Gastrocnemius medialis (tissue), 4 donors: ENCODE results near the gene DCTD. TPM values are rescaled to one million over a fixed set of nuclear protein-coding genes. Genes with fewer than 3 reads are reported as not detected.

Experiments used
- ATAC-seq, 2 donors: fragments of 150-250 bp; one replicate each; pipeline ENCODE4 v1.9.1; 2016
- DNase-seq, 2 donors: peaks; one replicate each; pipeline ENCODE4 v3.0.0-alpha.2; 2019
- H3K27ac ChIP-seq, 4 donors: fragments of 200-600 bp; sonication (generic); 1 replicate in 1 of 4; 2 replicates in 3 of 4; pipeline ENCODE4 v1.5.1; 2016 to 2018; ENCODE audit warnings: mild to moderate bottlenecking in 2 of 4, moderate library complexity in 1 of 4
- H3K27me3 ChIP-seq, 3 donors: fragments of 200-600 bp; sonication (generic) in 2 of 3; 1 replicate in 1 of 3; 2 replicates in 2 of 3; pipeline versions ENCODE4 v1.5.1 to v1.6.0; 2016 to 2019; ENCODE audit warnings: mild to moderate bottlenecking in 1 of 3, moderate library complexity in 1 of 3
- H3K36me3 ChIP-seq, 2 donors: fragments of 200-600 bp; sonication (generic) in 1 of 2; one replicate each; pipeline ENCODE4 v1.5.1; 2017 to 2018
- H3K4me1 ChIP-seq, 2 donors: fragments of 200-600 bp; sonication (generic) in 1 of 2; one replicate each; pipeline ENCODE4 v1.5.1; 2016 to 2017; ENCODE audit warnings: mild to moderate bottlenecking in 2 of 2
- H3K4me3 ChIP-seq, 4 donors: fragments of 200-600 bp; sonication (generic) in 3 of 4; 1 replicate in 1 of 4; 2 replicates in 3 of 4; pipeline ENCODE4 v1.5.1; 2016 to 2019; ENCODE audit warnings: mild to moderate bottlenecking in 2 of 4
- H3K9me3 ChIP-seq, 3 donors: fragments of 200-600 bp; sonication (generic) in 2 of 3; 1 replicate in 1 of 3; 2 replicates in 2 of 3; pipeline ENCODE4 v1.5.1; 2016 to 2019
- CTCF ChIP-seq, 5 experiments: fragments of 450-650 bp in 3 of 5; fragments of 200-600 bp in 2 of 5; sonication (generic) in 2 of 5; IDR thresholded peaks in 4 of 5; conservative IDR thresholded peaks in 1 of 5; 1 replicate in 4 of 5; 2 replicates in 1 of 5; pipeline ENCODE4 v1.5.1; 2016 to 2019; ENCODE audit warnings: antibody characterized with exemption in 5 of 5, mild to moderate bottlenecking in 3 of 5, moderate library complexity in 3 of 5
- POLR2A ChIP-seq, 2 donors: fragments of 450-650 bp; IDR thresholded peaks; one replicate each; pipeline ENCODE4 v1.6.1; 2017; ENCODE audit warnings: antibody characterized with exemption in 2 of 2, mild to moderate bottlenecking in 2 of 2, moderate library complexity in 2 of 2
- in situ Hi-C, 4 donors: fragments of 200-750 bp; cut with MboI; loops; one replicate each; pipeline versions ENCODE4 v1.15.0 to v1.8.0; 2017; ENCODE audit warnings: low sequenced_read_pairs in 4 of 4
- intact Hi-C: fragments of 100-400 bp; cut with DNase I; formaldehyde crosslinking; loops from one replicate; pipeline ENCODE4 v1.15.1; 2023; ENCODE audit warnings: low total_unique reads
- total RNA-seq, 4 donors: library from RNA; depleted of rRNA; stranded (reverse); fragments of >200 nt; gene quantifications; one replicate each; pipeline versions ENCODE4 v1.1.0 to v1.2.3, GENCODE V29; 2016

Gene DCTD
- total RNA-seq, 4 donors from 2014 or later = 32.2 to 48.2 (median 39.1) TPM

- intact Hi-C loops (no loop called here), in situ Hi-C loops (no loop called here)
- no peaks in the 10 kb centered on the region for H3K36me3 ChIP-seq
- H3K4me1 ChIP-seq = no peaks in the 10 kb centered on the region
- no peak overlapping the region for H3K27ac ChIP-seq
- DNase-seq = no peak
- no peaks in the 10 kb centered on the region for H3K9me3 ChIP-seq
- H3K27me3 ChIP-seq = no peaks in the 10 kb centered on the region
- no peak overlapping the region for H3K4me3 ChIP-seq
- no peak for ATAC-seq
- no peak for TF ChIP-seq POLR2A (IDR thresholded peaks at IDR 0.05)
- no peak for TF ChIP-seq CTCF (IDR thresholded peaks at IDR 0.05 in 4 of 5, conservative IDR thresholded peaks at IDR 0.05 in 1 of 5)
These were observed 44.3 kb downstream of the DCTD start for GRCh38 chr4:182872886-182873285.

DNA sequence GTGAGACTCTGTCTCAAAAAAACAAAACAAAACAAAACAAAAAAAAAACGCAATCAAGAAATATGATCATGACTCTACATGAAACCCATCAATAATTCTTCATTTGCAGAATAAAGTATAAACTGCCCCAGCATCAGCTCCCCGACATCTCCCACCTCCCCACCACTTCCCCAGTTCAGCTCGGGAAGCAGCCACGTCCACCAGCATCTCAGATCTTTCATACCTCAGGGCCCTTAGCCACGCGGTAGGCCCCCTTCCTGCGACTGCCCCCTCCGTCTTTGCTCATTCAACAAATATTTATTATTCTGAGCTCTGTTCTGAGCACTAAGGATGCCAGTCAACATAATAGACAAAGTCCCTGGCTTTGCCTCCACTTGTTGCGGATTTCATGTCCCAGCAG, 45.6 kb downstream of the DCTD start:
- intact Hi-C loops = no loop called here

GRCh38 chr4:182869697-182870096, 47.5 kb downstream of the DCTD start:
- ATAC-seq (no peak), DNase-seq (no peak)
- Histone ChIP-seq H3K27me3 (no peaks in the 10 kb centered on the region), H3K27ac (no peak overlapping the region), H3K9me3 (no peaks in the 10 kb centered on the region), H3K4me1 (no peaks in the 10 kb centered on the region), H3K36me3 (no peaks in the 10 kb centered on the region), H3K4me3 (no peak overlapping the region)
- intact Hi-C loops (no loop called here), in situ Hi-C loops (no loop called here)
- no peak for TF ChIP-seq CTCF (IDR thresholded peaks at IDR 0.05 in 4 of 5, conservative IDR thresholded peaks at IDR 0.05 in 1 of 5)

More for the DNA sequence above, 45.6 kb downstream of the DCTD start:
- no peaks in the 10 kb centered on the region for H3K4me1 ChIP-seq
- TF ChIP-seq POLR2A (IDR thresholded peaks at IDR 0.05) (no peak), CTCF (IDR thresholded peaks at IDR 0.05 in 4 of 5, conservative IDR thresholded peaks at IDR 0.05 in 1 of 5) (no peak)
- H3K4me3 ChIP-seq = no peak overlapping the region
- ATAC-seq (no peak), DNase-seq (no peak)
- H3K9me3 ChIP-seq = no peaks in the 10 kb centered on the region
- no peak overlapping the region for H3K27ac ChIP-seq
- in situ Hi-C loops = no loop called here
- H3K27me3 ChIP-seq = no peaks in the 10 kb centered on the region
- H3K36me3 ChIP-seq = no peaks in the 10 kb centered on the region

DNA sequence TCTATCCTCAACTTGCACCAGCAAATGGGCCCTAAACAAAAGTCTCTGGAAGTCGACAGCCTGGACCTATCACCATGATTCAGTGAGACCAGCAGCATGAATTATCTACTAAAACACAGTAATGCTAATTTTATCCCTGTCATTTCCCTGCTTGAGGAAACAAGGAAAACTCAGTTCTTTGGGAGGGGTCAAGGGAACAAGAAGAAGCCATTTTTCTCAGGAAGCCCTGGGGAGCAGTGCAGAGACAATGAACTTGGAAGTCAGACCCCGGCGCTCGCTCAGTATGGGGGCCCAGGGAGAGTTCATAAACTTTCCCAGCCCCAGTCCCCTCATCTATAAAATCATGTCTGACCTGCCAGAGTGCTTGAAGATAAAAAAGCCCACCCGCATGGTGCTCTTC, 50.4 kb downstream of the DCTD start:
- in situ Hi-C loops (no loop called here), intact Hi-C loops (no loop called here)
- H3K27ac ChIP-seq = no peak overlapping the region
- DNase-seq = no peak
- no peak overlapping the region for H3K4me3 ChIP-seq
- no peaks in the 10 kb centered on the region for H3K4me1 ChIP-seq
- no peak for ATAC-seq
- no peaks in the 10 kb centered on the region for H3K36me3 ChIP-seq
- no peaks in the 10 kb centered on the region for H3K27me3 ChIP-seq
- no peaks in the 10 kb centered on the region for H3K9me3 ChIP-seq
- no peak for TF ChIP-seq CTCF (IDR thresholded peaks at IDR 0.05 in 4 of 5, conservative IDR thresholded peaks at IDR 0.05 in 1 of 5)
- no peak for TF ChIP-seq POLR2A (IDR thresholded peaks at IDR 0.05)

DNA sequence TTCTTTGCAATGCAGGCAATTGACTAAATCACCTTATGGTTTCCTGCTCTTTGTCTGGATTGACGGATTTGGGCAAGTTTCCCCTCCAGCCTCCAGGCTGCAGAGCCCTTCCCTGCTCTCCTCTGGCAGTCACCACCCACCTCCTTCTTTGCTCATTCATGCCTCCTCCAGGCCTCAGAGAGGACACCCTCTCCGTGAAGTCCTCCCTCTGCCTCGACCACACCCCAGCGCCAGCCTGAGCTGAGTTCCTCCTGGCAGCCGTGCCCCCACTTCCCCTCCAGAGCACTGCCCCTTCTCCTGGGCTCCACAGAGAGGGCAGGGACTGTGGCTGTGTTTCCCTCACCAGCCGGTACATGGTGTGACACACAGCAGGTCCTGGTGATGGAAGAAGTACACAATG, 53.7 kb downstream of the DCTD start:
- no peaks in the 10 kb centered on the region for H3K27me3 ChIP-seq
- in situ Hi-C loops (no loop called here), intact Hi-C loops (no loop called here)
- H3K4me3 ChIP-seq = no peak overlapping the region
- ATAC-seq (no peak), DNase-seq (no peak)
- H3K4me1 ChIP-seq = no peaks in the 10 kb centered on the region
- H3K36me3 ChIP-seq = no peaks in the 10 kb centered on the region
- H3K27ac ChIP-seq = no peak overlapping the region
- TF ChIP-seq CTCF (IDR thresholded peaks at IDR 0.05 in 4 of 5, conservative IDR thresholded peaks at IDR 0.05 in 1 of 5) = no peak
- TF ChIP-seq POLR2A (IDR thresholded peaks at IDR 0.05) = no peak
- no peaks in the 10 kb centered on the region for H3K9me3 ChIP-seq
